ENCODE measurements around the gene GMDS.
"Not testable (repeated sequence)": the region's sequence is repeated elsewhere in the genome, so short reads cannot be mapped to it uniquely, and the experiment has no call there.

Gene GMDS

GRCh38 chr6:1850121-1850839, 395.1 kb downstream of the GMDS start:
- peak; percentile 52 for DNase-seq

- peak; percentile 53 for DNase-seq
Measured at GRCh38 chr6:1849691-1850090, 395.7 kb downstream of the GMDS start.

GRCh38 chr6:1848752-1849151, 396.7 kb downstream of the GMDS start:
- DNase-seq: no peak

GRCh38 chr6:1846611-1847010, 398.8 kb downstream of the GMDS start:
- DNase-seq: no peak

- DNase-seq: not testable (repeated sequence)
Measured at GRCh38 chr6:1845543-1845942, 399.9 kb downstream of the GMDS start.

- DNase-seq: no peak
Measured at GRCh38 chr6:1842334-1842733, 403.1 kb downstream of the GMDS start.

- DNase-seq: no peak
Measured at GRCh38 chr6:1841136-1841535, 404.3 kb downstream of the GMDS start.

GRCh38 chr6:1840491-1841121, 404.8 kb downstream of the GMDS start:
- no peak for DNase-seq

GRCh38 chr6:1839361-1839760, 406.0 kb downstream of the GMDS start:
- DNase-seq: no peak

GRCh38 chr6:1838604-1839213, 406.7 kb downstream of the GMDS start:
- DNase-seq: no peak

GRCh38 chr6:1837826-1838225, 407.6 kb downstream of the GMDS start:
- DNase-seq: no peak

- no peak for DNase-seq
Measured at GRCh38 chr6:1836690-1837089, 408.7 kb downstream of the GMDS start.

GRCh38 chr6:1834646-1835516, 410.5 kb downstream of the GMDS start:
- no peak for DNase-seq

- DNase-seq: no peak
Measured at GRCh38 chr6:1834207-1834606, 411.2 kb downstream of the GMDS start.

GRCh38 chr6:1832844-1833787, 412.3 kb downstream of the GMDS start:
- DNase-seq: peak; percentile 43

- no peak for DNase-seq
Measured at GRCh38 chr6:1832358-1832757, 413.0 kb downstream of the GMDS start.

GRCh38 chr6:1827984-1828793, 417.2 kb downstream of the GMDS start:
- DNase-seq: no peak

- DNase-seq: no peak
Measured at GRCh38 chr6:1825926-1826325, 419.5 kb downstream of the GMDS start.

GRCh38 chr6:1825277-1825676, 420.1 kb downstream of the GMDS start:
- no peak for DNase-seq

- DNase-seq: no peak
Measured at GRCh38 chr6:1821513-1822183, 423.8 kb downstream of the GMDS start.

- no peak for DNase-seq
Measured at GRCh38 chr6:1821164-1821512, 424.3 kb downstream of the GMDS start.

Data from hematopoietic multipotent progenitor cell treated with erythropoietin and hydrocortisone succinate and interleukin-3 and kit ligand, for 6 days (in vitro differentiated cells).